ENCODE measurements around the gene PALLD. TPM values are rescaled to one million over a fixed set of nuclear protein-coding genes. Genes with fewer than 3 reads are reported as not detected.

Gene PALLD
- total and polyA plus RNA-seq, 2 of the 8 experiments (the other 6 are each of a cell fraction or from before 2014, with no cell fraction given), result 10.5 to 25.0 TPM

DNA sequence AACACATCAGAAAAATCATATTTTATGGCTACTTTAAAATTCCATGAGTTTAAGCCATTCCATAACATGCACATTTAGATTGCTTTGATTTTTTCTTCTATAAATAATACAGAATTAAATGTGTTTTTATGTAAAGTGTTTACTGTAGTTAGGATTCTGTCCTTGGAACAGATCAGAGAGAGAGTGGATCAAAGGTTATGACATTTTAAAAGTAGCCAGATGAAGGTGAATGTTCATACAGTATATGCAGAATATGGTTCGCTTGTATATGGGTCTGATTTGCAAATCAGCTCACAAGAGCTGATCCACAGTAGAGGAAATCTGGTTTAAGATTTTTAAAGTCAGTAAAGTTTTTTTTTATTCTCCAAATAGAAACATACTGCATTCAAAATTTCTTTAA is 7.2 kb upstream of the PALLD start:
- H3K27me3 ChIP-seq (replicated peaks in 1 of 4; ENCODE audit: control insufficient read depth in 3 of 4, extremely low read depth in 1 of 4, insufficient read depth in 3 of 4, low read length in 3 of 4), result no peaks in the 10 kb centered on the region
- no peaks in the 10 kb centered on the region for H3K36me3 ChIP-seq (ENCODE audit: control insufficient read depth in 2 of 4, insufficient read depth in 4 of 4, low read length in 3 of 4)
- no peak overlapping the region for H3K56ac ChIP-seq (replicated peaks; ENCODE audit: insufficient read length, low read depth, low read length)
- DNase-seq (ENCODE audit: low read depth in 1 of 2, low spot score in 2 of 2), result no peak
- CTCF ChIA-PET (ENCODE audit: partially characterized antibody), result no interaction called here
- H2BK20ac ChIP-seq (ENCODE audit: low read length), result no peak overlapping the region
- no peak overlapping the region for H2AK5ac ChIP-seq (ENCODE audit: low read depth, low read length)
- H2AFZ ChIP-seq (ENCODE audit: low read length), result no peak overlapping the region
- H4K5ac ChIP-seq (ENCODE audit: insufficient read length, low read depth, low read length), result no peak overlapping the region
- no peak overlapping the region for H4K91ac ChIP-seq (replicated peaks; ENCODE audit: insufficient read length, low read length)
- POLR2A ChIA-PET (ENCODE audit: partially characterized antibody), result no interaction called here
- H2BK12ac ChIP-seq (ENCODE audit: low read depth, low read length), result no peak overlapping the region
- no peaks in the 10 kb centered on the region for H3K23me2 ChIP-seq (ENCODE audit: low read depth, low read length)
- no peak overlapping the region for H3K27ac ChIP-seq (ENCODE audit: low read depth, low read length)
- no peak overlapping the region for H3K23ac ChIP-seq (ENCODE audit: insufficient read length)
- no peak overlapping the region for H3K4me3 ChIP-seq (ENCODE audit: extremely low read depth in 1 of 4, insufficient read depth in 2 of 4, low read depth in 3 of 4, low read length in 4 of 4)
- no peaks in the 10 kb centered on the region for H4K20me1 ChIP-seq (replicated peaks in 1 of 2; ENCODE audit: control insufficient read depth in 1 of 2, insufficient read depth in 2 of 2, low read length in 2 of 2)
- H3K4me1 ChIP-seq (replicated peaks in 1 of 4; ENCODE audit: control insufficient read depth in 3 of 4, insufficient read depth in 4 of 4, low read length in 3 of 4), result no peaks in the 10 kb centered on the region
- H3K4ac ChIP-seq (replicated peaks; ENCODE audit: insufficient read length, low read depth, low read length), result no peak overlapping the region
- H3K79me2 ChIP-seq (ENCODE audit: control insufficient read depth in 1 of 2, insufficient read depth in 2 of 2, low read length in 2 of 2), result no peaks in the 10 kb centered on the region
- H3K18ac ChIP-seq (ENCODE audit: extremely low read depth, low read length), result no peak overlapping the region
- FAIRE-seq, result no peak
- 100% methylated on average over 1 of the region's 1 CpG; no CpG with 5 or more reads in 1 of the 2 experiments for WGBS, 2 experiments (ENCODE audit: extremely low coverage in 1 of 2, insufficient coverage in 1 of 2, insufficient read length in 1 of 2, insufficient replicate concordance in 2 of 2, low coverage in 1 of 2, low lambda C conversion rate in 2 of 2, missing lambda C conversion rate in 1 of 2)
- H4K8ac ChIP-seq (ENCODE audit: extremely low read depth, insufficient read depth, low read length), result no peak overlapping the region
- no peak overlapping the region for H2BK120ac ChIP-seq (replicated peaks; ENCODE audit: low read depth, low read length)
- H3K79me1 ChIP-seq (ENCODE audit: low read depth, low read length), result no peaks in the 10 kb centered on the region
- H3K4me2 ChIP-seq (ENCODE audit: insufficient read depth in 1 of 2, low read depth in 2 of 2, low read length in 2 of 2), result no peak overlapping the region
- no peak overlapping the region for H2BK15ac ChIP-seq (ENCODE audit: low read length)
- no peak overlapping the region for H2BK5ac ChIP-seq (ENCODE audit: low read depth, low read length)
- no peak overlapping the region for H3K9ac ChIP-seq (replicated peaks in 1 of 4; ENCODE audit: extremely low read depth in 1 of 4, low read depth in 3 of 4, low read length in 3 of 4)
- no peak overlapping the region for H3K14ac ChIP-seq (ENCODE audit: insufficient read length)
- no peaks in the 10 kb centered on the region for H3K9me3 ChIP-seq (ENCODE audit: insufficient read depth in 2 of 2, low read depth in 1 of 2, low read length in 1 of 2)
- TF ChIP-seq PHF8 (conservative IDR thresholded peaks at IDR 0.05; ENCODE audit: low read depth, low read length) (no peak), RNF2 (IDR thresholded peaks at IDR 0.05; ENCODE audit: borderline replicate concordance, low read depth, low read length, missing control alignments, poor library complexity, severe bottlenecking) (no peak), BRCA1 (IDR thresholded peaks at IDR 0.05; ENCODE audit: low read depth, low read length) (no peak), KDM5A (IDR thresholded peaks at IDR 0.05; ENCODE audit: low read length) (no peak), SRF (IDR thresholded peaks at IDR 0.05; ENCODE audit: low read depth, low read length) (no peak), ASH2L (IDR thresholded peaks at IDR 0.05; ENCODE audit: low read length) (no peak), EZH2 (IDR thresholded peaks at IDR 0.05; ENCODE audit: low read depth, low read length, severe bottlenecking) (no peak), TAF7 (optimal IDR thresholded peaks at IDR 0.05; ENCODE audit: borderline replicate concordance, low read depth, low read length) (no peak), TEAD4 (IDR thresholded peaks at IDR 0.05; ENCODE audit: low read depth, low read length) (no peak)
- TF ChIP-seq, protein P1, sequence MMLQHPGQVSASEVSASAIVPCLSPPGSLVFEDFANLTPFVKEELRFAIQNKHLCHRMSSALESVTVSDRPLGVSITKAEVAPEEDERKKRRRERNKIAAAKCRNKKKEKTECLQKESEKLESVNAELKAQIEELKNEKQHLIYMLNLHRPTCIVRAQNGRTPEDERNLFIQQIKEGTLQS (IDR thresholded peaks at IDR 0.05; ENCODE audit: insufficient read depth, low read depth, low read length), result no peak
- TF ChIP-seq, protein P2, sequence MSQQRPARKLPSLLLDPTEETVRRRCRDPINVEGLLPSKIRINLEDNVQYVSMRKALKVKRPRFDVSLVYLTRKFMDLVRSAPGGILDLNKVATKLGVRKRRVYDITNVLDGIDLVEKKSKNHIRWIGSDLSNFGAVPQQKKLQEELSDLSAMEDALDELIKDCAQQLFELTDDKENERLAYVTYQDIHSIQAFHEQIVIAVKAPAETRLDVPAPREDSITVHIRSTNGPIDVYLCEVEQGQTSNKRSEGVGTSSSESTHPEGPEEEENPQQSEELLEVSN (IDR thresholded peaks at IDR 0.05), result no peak
- TF ChIP-seq, protein P3, sequence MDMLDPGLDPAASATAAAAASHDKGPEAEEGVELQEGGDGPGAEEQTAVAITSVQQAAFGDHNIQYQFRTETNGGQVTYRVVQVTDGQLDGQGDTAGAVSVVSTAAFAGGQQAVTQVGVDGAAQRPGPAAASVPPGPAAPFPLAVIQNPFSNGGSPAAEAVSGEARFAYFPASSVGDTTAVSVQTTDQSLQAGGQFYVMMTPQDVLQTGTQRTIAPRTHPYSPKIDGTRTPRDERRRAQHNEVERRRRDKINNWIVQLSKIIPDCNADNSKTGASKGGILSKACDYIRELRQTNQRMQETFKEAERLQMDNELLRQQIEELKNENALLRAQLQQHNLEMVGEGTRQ (IDR thresholded peaks at IDR 0.05; ENCODE audit: low read length), result no peak

All from H1 (cell line).